T47D (cell line): Measurements from ENCODE around the gene MINDY2.

Experiments used
- DNase-seq, 2 experiments: peaks; one replicate each; pipeline versions ENCODE4 v3.0.0 to v3.0.0-alpha.2; 2011 to 2012; ENCODE audit warnings: low read depth in 1 of 2, low spot score in 1 of 2
- JUND ChIP-seq: IDR thresholded peaks from 2 replicates; pipeline ENCODE4 v1.6.1; 2012; ENCODE audit warnings: low read depth
- in situ Hi-C: cut with HindIII; loops from 2 replicates; pipeline ENCODE4 v1.10.0; 2016; ENCODE audit warnings: low sequenced_read_pairs, low pct_unique_long_range_greater_than_20kb

MINDY2 gene

DNA sequence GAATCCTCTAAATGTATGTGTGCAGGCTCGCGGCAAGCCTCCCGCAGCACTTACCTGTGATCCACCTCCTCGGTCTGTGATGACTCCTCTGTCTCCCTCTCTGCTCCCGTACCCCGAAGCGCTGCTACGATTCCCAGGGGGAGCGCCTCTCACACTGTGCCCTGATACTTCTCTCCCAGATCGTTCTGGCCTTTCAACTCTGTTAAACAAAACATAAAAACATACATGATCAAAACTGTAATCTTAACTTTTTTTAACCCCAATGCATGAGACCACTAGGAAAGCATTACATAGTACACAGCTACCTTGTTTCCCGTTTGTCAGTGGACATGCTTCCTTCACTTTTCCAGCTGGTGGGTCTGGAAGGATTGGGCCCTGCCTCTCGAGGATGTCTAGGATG is 115.8 kb downstream of the MINDY2 start:
- no peak for DNase-seq
- in situ Hi-C loops, result no loop called here
- TF ChIP-seq JUND, result no peak

DNA sequence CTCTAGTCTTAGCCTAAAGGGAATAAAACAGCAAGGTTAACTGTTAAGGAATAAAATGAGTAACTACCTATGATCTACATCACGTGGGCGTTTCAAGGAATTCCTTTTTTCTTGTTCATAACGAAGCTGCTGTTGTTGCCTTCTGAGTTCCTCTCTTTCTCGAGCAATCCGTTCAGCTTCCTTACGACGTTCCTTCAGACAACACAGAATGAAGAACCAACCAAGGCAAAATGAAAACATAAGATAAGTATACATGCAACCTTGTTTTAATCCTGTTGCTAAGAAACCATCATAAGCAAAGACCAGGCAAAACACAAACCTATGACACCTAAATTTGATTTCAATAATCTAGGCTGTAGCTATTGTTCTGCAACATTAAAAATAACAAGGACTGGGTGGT is 118.3 kb downstream of the MINDY2 start:
- no peak for TF ChIP-seq JUND
- in situ Hi-C loops, result no loop called here
- DNase-seq, result no peak

DNA sequence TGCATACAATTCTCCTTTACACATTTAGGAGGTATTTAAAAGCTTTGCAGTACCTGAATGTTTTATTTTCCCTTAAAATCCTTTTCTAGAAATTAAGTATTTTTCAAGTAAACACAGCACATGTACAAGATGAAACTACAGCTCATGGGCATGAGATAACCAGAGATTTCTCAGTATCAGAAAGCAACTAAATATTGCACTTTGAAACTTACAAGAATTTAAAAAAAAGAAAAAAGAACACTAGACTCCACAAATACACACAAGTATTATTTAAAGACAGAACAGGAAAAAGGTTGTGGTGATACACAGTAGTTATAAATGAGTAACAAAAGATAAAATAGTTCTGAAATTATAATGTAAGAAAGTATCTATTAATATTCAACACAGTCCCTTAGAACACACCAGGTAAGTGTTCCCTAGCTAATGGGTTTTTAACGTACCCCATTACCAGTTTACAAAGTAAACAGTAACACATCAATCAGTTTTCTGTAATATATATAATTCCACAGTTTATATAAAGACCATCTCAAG is 127.1 kb downstream of the MINDY2 start:
- no peak for DNase-seq
- in situ Hi-C loops, result no loop called here
- TF ChIP-seq JUND, result no peak

DNA sequence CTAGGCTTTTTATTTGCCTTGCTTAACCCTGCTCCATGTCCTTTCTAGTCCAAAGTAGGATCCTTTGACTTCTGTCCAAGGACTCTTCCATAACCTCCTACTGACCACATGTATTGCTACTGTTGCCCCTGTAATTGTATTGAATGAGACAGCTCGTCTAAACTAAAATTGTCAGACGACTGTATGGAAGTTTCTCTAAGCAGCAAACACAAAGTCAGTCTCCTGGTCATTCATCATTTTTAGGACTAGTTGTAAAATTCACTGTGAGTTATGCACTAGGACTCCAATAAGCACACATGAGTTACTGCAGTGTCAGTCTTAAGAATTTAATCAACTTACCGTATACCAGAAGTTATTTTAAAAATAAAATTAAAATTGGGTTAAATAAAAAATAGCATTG is 129.5 kb downstream of the MINDY2 start:
- no peak for TF ChIP-seq JUND
- in situ Hi-C loops, result no loop called here
- no peak for DNase-seq

DNA sequence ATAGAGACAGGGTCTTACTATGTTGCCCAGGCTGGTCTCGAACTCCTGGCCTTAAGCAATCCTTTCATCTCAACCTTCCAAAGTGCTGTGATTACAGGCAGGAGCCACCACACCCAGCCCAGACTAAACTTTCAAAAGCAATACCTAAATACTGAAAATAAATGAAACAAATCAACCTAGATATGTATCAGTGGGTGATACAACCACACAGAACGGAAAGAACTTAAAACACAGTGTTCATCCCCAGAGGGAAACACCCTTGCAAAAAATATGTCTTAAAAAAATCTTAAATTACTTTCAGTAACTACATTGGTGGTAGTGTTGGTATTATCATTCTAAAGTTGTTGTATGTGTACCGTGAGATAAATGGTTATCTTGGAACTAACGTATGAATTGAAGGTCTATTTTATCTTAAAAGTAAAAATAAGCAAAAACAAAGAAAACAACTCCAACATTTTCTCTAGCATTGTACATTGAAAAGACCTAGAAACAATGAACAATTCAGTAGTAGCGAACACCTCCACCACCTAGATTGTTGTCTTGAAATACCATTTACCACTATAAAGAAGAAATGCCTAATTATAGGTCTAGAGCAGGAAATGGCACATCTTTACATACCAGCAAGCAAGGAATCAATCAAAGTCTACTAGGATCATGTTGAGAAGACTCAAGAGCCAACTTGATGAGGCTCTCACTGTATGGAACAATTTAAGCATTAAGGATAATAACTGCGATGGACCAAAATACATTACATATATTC is 137.6 kb downstream of the MINDY2 start:
- in situ Hi-C loops, result no loop called here
- no peak for TF ChIP-seq JUND
- DNase-seq, result no peak

DNA sequence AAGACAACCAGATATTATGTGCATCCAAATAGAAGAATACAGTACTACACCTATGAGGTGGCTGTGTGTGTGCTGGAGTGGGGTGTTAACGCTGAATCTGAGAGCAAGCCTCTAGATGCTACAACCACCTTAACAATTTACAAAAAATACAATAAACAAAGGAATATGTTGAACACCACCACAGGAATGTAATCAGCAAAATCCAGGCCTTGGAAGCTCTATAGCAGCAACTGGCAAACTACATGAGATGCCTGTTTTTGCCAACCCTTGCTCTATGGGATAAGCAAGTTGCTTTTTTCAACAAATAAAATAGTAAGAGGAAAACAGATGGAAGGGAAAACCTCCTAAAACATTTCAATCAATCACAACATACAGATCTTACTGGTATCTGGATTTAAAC is 138.5 kb downstream of the MINDY2 start:
- no peak for TF ChIP-seq JUND
- no peak for DNase-seq
- in situ Hi-C loops, result no loop called here

DNA sequence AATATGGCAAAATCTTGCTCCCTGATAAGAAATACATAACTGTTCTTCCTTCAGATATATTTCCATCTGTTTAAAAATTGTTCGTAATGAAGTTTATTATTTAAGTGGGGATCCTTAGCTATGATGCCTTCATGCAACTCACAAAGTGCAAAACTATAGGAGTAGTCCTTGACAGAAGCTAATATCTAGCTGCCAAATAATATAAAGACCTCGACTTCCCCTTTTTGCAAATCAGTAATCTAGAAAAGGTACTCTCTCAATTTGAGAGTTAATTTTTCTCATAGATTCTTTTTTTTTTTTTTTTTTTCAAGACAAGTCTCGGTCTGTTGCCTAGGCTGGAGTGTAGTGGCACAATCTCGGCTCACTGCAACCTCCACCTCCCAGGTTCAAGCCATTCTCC is 139.4 kb downstream of the MINDY2 start:
- no peak for DNase-seq
- in situ Hi-C loops, result no loop called here

More for the DNA sequence above, 139.4 kb downstream of the MINDY2 start:
- TF ChIP-seq JUND, result no peak
